Measurements from ENCODE around the gene PIP5K1C.

Gene PIP5K1C, protein sequence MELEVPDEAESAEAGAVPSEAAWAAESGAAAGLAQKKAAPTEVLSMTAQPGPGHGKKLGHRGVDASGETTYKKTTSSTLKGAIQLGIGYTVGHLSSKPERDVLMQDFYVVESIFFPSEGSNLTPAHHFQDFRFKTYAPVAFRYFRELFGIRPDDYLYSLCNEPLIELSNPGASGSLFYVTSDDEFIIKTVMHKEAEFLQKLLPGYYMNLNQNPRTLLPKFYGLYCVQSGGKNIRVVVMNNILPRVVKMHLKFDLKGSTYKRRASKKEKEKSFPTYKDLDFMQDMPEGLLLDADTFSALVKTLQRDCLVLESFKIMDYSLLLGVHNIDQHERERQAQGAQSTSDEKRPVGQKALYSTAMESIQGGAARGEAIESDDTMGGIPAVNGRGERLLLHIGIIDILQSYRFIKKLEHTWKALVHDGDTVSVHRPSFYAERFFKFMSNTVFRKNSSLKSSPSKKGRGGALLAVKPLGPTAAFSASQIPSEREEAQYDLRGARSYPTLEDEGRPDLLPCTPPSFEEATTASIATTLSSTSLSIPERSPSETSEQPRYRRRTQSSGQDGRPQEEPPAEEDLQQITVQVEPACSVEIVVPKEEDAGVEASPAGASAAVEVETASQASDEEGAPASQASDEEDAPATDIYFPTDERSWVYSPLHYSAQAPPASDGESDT

DNA sequence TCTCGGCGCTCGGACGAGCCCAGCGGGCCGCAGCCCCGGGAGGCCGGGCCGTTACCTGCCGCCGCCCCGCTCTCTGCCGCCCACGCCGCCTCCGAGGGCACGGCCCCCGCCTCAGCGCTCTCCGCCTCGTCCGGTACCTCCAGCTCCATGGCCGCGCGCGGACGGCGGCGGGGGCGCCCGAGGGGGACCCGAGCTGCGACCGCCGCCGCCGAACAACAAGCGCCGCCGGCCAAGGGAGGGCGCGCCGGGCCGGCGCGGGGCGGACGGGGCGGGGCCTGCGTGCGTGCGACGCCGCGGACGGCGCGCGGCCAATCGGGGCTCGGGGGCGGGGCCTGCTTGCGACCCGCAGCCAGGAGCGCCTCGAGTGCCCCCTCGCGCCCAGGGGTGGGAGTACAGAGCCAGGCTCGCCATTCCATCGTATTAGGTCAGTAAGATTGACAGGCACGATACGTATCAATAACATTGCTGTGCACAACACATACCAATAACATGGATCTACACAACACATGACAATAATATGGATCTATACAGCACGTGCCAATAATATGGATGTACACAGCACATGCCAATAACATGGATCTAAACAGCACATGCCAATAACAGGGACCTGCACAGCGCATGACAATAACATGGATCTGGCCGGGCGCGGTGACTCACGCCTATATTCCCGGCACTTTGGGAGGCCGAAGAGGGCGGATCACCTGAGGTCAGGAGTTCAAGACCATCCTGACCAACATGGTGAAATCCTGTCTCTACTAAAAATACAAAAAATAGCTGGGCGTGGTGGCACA is at the start of gene PIP5K1C:
Gene PIP5K1C (minus strand): TSS at position 227 of the 791 bp plus-strand sequence. CDS start 78 bp downstream, at position 149.
- DNase-seq (ENCODE audit: extremely low read depth in 1 of 2, low read depth in 1 of 2), result peak; percentile 71 to 94

DNA sequence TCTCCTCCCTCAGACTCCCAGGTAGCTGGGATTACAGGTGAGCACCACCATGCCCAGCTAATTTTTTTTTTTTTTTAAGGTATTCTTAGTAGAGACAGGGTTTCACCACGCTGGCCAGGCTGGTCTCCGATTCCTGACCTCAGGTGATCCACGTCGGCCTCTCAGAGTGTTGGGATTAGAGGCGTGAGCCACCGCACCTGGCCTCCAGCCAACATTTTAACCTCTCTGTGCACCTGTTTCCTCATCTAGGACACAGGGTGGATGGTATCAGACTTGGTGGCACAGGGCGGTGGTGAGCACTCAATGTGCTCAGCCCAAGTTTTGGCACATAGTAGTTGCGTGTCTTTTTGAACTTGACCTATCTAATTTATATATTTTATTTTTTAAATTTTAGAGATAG is 48.7 kb upstream of the PIP5K1C start:
- DNase-seq (ENCODE audit: extremely low read depth in 1 of 2, low read depth in 1 of 2), result no peak

DNA sequence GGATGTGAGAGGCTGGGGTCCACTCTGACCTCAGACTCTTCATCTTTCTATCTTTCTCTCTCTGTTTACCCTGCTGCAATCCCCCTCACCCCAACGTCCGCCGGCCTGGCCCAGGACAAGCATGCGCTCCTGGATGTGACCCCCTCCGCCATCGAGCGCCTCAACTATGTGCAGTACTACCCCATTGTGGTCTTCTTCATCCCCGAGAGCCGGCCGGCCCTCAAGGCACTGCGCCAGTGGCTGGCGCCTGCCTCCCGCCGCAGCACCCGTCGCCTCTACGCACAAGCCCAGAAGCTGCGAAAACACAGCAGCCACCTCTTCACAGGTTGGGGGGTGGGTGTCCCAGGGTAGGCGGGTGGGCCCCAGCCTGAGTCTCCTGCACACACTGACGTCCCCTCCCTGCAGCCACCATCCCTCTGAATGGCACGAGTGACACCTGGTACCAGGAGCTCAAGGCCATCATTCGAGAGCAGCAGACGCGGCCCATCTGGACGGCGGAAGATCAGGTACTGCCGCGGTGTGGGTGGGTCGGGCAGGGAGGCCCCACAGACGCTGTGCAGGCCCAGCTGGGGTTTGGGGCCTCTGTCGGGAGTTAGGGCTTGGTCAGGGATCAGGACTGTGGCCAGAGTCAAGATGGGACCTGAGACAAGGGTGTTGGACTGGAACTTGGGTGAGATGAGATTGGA is 46.2 kb upstream of the PIP5K1C start:
- no peak for DNase-seq (ENCODE audit: extremely low read depth in 1 of 2, low read depth in 1 of 2)

DNA sequence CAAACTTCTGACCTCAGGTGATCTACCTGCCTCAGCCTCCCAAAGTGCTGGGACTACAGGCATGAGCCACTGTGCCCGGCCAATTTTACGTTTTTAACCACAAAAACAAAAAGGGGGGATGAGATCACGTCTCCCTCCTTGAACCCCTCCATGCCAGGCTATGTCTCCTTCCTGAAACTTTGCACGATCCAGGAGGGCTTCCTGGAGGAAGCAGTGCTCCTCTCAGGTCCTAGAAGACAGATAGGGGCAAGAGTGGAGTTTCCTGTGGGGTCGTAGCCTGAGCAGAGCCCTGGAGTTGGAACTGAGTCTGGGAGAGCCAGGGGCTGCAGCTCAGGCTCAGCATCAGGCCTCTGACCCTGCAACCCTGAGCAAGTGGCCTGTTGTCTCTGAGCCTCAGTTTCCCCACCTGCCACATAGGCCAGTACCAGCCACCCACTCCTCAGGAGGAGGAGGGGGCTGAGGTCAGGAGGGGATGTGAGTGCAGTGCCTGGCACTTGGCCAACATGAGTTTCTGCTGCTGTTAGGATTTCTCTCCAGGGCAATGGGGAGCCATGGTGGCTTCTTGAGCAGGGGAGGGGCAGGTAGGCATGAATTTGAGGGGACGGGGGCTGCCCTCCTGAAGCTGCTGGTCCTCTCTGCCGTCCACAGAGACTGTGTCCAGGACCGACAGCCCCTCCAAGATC is 45.2 kb upstream of the PIP5K1C start:
- DNase-seq (ENCODE audit: extremely low read depth in 1 of 2, low read depth in 1 of 2), result no peak

DNA sequence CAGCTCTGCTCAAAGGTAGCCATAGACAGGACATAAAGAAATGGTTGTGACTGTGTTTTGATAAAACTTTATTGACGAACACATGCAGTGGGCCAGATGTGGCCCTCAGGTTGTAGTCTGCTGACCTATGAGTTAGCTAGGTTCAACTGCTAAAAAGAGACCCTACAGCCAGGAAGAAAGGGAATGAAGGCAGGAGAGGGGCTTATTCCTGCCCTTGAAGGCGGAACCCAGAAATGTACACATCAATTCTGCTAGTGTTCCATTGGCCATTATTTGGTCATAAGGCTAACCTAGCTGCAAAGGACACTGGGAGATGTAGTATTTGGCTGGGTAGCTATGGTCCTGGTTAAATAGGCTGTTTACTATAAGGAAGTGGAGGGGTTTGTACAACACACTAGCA is 43.2 kb upstream of the PIP5K1C start:
- DNase-seq (ENCODE audit: extremely low read depth in 1 of 2, low read depth in 1 of 2), result no peak

DNA sequence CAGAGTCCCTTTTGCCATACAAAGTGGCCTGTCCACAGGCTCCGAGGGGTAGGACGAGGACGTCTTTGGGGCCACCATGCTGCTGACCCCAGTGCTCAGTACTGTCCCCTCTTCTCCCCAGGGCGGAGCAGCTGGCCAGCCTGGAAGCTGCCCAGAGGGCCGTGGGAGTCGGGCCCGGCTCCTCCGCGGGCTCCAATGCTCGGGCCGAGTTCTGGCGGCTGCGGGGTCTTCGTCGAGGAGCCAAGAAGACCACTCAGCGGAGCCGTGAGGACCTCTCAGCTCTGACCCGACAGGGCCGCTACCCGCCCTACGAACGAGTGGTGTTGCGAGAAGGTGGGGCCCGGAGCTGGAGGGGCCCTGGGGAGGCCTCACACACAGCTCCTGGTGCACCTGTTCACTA is 40.2 kb upstream of the PIP5K1C start:
- no peak for DNase-seq (ENCODE audit: extremely low read depth in 1 of 2, low read depth in 1 of 2)

DNA sequence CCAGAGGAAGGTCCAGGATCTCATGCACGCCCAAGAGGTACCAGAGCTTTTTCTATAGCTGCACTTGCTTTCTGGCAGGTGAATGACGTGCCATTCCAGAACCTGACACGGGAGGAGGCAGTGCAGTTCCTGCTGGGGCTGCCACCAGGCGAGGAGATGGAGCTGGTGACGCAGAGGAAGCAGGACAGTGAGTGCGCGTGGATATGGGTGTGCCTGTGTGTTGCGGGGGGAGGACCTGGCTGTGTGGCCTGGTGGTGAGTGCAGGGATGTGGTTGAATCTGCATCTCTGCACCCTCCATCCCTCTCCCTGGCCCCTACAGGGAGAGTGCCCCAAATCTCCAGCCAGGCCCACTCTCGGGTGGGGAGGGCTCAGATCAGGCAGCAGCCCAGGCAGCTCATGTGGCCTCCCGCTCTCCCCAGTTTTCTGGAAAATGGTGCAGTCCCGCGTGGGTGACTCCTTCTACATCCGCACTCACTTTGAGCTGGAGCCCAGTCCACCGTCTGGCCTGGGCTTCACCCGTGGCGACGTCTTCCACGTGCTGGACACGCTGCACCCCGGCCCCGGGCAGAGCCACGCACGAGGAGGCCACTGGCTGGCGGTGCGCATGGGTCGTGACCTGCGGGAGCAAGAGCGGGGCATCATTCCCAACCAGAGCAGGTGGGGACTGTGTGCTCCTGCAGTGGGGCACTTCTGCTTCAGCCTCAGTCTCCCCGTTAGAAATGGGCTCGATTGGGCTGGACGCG is 38.4 kb upstream of the PIP5K1C start:
- DNase-seq (ENCODE audit: extremely low read depth in 1 of 2, low read depth in 1 of 2), result no peak

DNA sequence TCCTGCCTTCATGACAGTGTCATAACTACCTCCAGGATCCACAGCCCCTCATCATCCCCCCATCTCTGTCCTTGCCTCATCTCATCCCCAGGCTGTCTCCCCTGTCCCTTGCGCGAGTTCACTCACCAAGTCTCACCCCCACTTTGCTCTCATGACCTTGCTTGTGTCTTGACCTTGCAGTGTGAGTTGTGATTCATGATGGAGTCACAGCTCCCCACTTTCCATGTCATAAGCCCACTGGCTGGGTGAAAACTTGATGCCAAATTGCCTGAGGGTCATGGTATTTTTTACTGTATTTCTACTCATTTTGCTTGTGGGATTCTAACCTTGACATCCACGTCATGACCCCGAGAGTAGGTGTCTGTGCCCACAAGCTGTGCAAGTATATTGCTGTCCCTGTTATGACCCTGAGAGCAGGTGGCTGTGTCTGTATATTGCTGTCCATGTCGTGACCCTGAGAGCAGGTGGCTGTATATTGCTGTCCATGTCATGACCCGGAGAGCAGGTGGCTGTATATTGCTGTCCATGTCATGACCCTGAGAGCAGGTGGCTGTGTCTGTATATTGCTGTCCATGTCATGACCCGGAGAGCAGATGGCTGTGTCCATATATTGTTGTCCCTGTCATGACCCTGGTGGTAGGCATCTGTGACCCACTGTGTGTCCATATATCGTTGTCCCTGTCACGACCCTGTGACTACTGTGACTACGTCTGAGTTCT is 37.4 kb upstream of the PIP5K1C start:
- DNase-seq (ENCODE audit: extremely low read depth in 1 of 2, low read depth in 1 of 2), result no peak

DNA sequence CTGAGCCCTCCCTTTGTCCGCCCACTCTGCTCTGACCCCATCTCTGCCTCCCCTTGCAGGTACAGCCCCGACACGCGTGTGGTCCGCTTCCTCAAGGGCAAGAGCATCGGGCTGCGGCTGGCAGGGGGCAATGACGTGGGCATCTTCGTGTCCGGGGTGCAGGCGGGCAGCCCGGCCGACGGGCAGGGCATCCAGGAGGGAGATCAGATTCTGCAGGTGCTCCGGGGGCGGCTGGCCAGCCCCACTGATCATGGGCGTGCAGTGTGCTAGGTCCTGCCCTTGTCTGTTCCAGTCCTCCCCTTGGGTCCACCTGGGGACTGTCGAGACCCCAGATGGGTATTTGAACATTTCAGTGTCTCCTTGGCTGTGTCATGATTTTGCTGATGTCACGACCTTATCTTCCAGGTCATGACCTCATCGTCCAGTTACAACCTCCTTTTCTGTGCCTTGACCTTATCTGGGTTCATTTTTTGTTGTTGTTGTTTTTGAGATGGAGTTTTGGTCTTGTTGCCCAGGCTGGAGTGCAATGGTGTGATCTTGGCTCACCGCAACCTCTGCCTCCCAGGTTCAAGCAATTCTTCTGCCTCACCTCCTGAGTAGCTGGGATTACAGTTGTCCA is 35.9 kb upstream of the PIP5K1C start:
- DNase-seq (ENCODE audit: extremely low read depth in 1 of 2, low read depth in 1 of 2), result no peak

DNA sequence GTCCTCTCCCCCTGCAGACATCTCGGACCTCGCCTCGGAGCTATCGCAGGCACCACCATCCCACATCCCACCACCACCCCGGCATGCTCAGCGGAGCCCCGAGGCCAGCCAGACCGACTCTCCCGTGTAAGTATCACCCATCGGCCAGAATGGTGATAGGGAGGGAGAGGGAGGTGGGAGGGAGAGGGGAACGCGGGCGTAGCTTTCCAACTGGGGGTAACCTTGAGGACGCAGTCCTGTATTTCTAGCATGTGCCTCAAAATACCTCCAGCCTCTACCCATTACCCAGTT is 34.0 kb upstream of the PIP5K1C start:
- DNase-seq (ENCODE audit: extremely low read depth in 1 of 2, low read depth in 1 of 2), result no peak

DNA sequence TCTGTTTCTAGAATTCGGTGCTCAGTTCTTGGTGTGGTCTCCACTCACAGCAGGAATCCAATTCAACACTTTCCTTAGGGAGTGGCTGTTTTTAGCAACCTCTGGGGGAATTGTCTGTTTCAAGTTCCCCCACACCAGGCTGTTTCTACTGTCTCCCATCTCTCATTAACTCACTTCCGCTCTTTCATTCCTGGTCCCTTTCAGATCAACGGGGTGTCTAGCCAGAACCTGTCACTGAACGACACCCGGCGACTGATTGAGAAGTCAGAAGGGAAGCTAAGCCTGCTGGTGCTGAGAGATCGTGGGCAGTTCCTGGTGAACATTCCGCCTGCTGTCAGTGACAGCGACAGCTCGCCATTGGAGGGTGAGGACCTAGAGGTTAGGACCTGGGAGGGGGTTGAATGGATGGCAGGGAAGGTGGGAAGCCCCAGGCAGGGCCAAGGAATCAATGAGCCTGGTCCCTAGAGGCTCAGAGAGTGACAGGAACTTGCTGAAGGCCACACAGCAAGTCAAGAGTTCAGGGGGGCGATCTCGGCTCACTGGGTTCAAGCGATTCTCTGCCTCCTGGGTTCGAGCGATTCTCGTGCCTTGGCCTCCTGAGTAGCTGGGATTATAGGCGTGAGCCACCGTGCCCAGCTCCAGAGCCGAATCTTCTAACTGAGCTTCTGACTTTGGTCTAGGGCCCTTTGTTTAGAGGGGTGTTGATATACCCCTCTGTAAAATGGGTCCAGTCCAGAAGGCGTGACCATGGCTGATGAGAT is 33.5 kb upstream of the PIP5K1C start:
- no peak for DNase-seq (ENCODE audit: extremely low read depth in 1 of 2, low read depth in 1 of 2)

DNA sequence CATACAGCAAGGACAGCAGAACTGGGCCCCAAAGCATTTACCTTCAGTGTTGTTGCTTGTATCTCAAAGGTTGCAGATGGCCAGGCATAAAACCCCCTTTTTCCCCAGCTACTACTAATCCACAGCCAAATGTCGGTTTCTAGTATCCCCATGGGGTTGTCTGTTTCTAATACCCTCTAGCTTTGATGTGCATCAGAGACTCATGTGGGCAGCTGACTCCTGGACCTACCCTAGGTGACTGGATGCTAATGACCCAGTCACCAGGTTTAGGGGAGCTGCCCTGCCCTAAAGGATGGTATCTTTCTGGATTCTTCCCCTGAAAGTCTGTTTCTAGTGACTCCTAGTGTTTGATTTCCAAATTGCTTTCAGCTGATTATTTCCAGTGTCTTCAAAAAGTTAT is 31.8 kb upstream of the PIP5K1C start:
- no peak for DNase-seq (ENCODE audit: extremely low read depth in 1 of 2, low read depth in 1 of 2)

DNA sequence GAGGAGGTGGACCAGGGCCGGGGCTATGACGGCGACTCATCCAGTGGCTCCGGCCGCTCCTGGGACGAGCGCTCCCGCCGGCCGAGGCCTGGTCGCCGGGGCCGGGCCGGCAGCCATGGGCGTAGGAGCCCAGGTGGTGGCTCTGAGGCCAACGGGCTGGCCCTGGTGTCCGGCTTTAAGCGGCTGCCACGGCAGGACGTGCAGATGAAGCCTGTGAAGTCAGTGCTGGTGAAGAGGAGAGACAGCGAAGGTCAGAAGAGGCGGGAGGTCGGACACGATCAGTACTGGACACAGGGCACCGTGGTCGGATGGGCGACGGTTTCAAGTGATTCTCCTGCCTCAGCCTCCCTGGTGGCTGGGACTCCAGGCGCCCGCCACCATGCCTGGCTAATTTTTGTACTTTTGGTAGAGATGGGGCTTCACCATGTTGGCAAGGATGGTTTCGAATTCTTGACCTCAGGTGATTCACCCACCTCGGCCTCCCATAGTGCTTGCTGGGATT is 30.2 kb upstream of the PIP5K1C start:
- DNase-seq (ENCODE audit: extremely low read depth in 1 of 2, low read depth in 1 of 2), result no peak

DNA sequence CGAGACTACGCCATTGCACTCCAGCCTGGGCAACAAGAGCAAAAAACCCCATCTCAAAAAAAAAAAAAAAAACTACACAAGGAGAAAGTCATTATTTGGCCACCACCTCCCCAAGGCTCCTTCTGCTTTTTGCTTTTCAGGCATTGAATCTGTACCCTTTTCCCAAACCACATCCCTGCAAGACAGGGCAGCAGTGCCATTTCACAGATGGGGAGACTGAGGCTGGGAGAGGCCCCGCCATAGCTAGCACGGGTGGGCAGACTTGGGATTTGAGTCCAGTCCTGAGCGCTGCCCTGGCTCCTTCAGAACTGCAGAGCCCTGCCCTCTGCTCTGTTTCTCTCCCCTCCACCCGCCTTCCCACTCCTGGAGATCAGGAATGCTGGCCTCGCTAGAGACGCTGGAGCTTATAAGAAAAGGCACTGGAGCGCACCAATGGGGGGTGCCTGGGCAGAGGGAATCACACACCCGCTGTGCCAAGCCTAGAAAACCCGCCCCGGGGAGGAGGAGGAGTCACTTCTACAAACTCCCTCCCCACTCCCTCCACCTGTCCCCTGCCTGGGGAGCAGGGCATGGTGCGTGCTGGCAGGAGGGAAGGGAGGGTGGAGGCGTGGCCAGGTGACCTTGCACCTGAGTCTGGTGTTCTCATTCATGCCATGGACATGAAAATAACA is 25.5 kb upstream of the PIP5K1C start:
- DNase-seq (ENCODE audit: extremely low read depth in 1 of 2, low read depth in 1 of 2), result no peak

DNA sequence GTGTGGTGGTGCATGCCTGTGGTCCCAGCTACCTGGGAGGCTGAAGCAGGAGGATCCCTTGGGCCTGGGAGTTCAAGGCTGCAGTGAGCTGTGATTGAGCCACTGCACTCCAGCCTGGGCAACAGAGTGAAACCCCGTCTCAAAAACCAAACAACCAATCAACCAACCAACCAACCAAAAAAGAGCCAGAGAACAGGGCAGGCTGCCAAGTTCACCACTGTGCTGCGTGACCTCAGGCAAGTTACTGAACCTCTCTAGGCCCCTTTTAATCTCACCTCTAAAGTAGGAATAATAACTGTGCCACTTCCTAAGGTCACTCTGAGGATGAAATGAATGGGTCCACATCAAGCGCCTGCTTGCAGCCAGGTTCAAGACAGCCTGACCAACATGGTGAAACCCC is 24.9 kb upstream of the PIP5K1C start:
- no peak for DNase-seq (ENCODE audit: extremely low read depth in 1 of 2, low read depth in 1 of 2)

DNA sequence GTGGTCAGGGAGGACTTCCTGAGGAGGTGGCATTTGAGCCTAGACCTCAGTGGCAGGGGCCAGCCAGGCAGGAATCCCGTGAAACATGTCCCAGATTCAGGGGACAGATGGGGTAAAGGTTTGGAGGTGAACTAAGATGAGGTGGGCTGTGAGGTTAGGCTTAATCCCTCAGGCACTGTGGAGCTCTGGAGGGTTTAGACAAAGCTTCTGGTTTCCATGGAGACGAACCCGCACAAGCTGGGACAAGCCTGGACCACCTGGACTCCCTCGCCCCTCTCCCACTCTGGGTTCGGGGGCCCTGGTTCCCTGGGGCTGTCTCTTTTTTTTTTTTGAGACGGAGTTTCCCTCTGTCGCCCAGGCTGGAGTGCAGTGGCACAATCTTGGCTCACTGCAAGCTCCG is 23.6 kb upstream of the PIP5K1C start:
- DNase-seq (ENCODE audit: extremely low read depth in 1 of 2, low read depth in 1 of 2), result no peak

DNA sequence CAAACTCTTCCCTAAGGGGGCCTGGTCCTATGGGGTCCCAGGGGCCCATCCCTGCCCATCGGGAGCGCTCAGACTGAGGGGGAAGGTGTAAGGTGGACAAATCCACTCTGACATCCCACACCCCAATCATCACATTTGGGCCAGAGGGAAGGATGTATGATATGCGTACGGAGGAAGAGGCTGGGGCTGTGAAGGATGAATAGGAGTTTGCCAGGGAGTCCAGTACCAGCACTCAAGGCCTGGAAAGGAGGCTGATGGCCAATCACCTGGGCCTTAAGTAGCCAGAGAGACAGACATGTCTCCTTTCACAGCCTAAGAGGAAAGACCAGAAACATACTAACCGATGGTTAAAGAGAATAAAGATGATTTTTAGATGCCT is 22.8 kb upstream of the PIP5K1C start:
- DNase-seq (ENCODE audit: extremely low read depth in 1 of 2, low read depth in 1 of 2), result no peak

All from activated CD8-positive, alpha-beta memory T cell treated with anti-CD3 and anti-CD28 coated beads for 1 hour (primary cell).